Embryonic facial prominence (tissue), 1 donor: ENCODE data around the gene C4orf46.

Experiments
- DNase-seq: peaks from one replicate; pipeline ENCODE4 v3.0.0-alpha.2; 2016; ENCODE audit errors: extremely low spot score

Gene C4orf46

DNA sequence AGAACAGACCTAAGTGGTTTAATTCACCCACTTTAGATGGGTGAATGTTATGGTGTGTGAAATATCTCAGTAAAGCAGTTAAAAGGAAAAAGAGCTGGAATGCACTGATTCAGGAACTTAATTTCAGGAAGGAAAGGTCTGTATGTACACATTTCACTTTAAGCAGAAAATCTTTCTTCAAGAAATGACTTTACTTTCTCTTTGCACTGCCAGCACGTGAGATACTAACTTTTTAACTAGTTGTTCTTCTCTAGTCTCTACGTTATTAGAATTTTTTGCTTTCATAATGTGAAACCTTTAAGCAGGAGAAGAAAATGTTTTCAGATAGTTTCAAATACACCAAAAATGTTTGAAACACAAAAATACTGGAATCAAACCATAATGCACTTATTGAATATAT is 18.8 kb downstream of the C4orf46 start:
- no peak for DNase-seq

DNA sequence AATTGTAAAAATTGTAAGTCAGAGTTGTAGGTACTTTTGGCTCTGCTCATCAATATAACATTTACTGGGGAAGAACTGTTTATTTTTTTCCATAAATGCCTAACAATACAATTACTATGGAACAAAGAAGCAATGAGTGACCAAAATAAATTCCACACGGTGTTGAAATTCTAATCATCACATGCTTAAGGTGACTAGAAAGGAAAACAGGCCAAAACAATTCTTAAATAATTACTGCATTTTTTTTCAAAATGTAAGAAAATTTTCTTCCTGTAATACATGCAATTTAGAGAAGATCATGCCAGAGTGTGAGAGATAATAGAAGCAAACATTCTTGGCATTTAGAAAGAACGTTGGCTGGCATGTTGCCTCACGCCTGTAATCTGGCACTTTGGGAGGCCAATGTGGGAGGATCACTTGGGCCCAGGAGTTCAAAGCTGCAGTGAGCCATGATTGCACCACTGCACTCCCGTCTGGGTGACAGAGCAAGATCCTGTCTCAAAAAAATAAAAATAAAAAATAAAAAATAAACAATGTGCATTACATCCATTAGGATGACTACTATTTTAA is 22.5 kb downstream of the C4orf46 start:
- DNase-seq: no peak

DNA sequence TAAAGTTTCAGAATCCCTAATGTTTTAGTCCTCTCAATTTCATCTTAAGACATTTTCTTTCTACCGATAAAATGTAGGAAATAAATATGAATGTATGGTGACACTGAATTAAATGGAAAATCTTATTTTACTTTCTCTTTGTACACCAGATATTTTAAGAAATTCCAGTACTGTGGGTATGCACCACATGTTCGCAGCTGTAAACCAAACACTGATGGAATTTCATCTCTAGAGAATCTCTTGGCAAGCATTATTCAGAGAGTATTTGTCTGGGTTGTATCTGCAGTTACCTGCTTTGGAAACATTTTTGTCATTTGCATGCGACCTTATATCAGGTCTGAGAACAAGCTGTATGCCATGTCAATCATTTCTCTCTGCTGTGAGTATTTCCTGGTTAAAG is 26.9 kb downstream of the C4orf46 start:
- DNase-seq: no peak

DNA sequence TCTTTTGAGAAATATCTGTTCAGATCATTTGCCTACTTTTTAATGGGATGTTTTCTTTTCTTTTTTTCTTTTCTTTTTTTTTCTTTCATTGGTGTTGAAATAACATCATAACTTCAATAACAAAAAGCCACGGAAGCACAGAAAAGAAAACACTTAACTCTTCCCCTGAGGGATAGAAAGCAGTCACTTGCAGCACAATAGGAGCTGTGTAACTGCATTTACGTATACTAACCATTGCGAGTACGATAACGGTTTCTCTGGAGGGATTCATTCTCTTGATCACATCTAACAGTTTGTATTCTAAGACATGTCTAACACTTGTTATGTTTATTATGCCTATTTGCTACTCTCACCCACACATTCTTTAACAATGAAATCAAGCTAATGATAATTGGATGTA is 27.3 kb downstream of the C4orf46 start:
- no peak for DNase-seq

DNA sequence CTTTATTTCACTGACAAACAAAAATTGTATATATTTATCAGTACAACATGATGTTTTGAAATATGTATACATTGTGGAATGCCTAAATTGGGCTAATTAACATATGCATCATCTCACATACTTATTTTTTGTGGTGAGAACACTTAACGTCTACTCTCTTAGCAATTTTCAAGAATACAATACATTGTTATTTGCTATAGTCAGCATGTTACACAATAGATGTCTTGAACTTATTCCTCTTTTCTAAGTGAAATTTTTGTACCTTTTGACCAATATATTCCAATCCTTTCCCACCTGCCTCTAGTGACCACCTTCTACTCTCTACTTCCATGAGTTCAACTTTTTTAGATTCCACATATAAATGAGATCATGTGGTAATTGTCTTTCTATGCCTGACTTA is 35.1 kb downstream of the C4orf46 start:
- no peak for DNase-seq

DNA sequence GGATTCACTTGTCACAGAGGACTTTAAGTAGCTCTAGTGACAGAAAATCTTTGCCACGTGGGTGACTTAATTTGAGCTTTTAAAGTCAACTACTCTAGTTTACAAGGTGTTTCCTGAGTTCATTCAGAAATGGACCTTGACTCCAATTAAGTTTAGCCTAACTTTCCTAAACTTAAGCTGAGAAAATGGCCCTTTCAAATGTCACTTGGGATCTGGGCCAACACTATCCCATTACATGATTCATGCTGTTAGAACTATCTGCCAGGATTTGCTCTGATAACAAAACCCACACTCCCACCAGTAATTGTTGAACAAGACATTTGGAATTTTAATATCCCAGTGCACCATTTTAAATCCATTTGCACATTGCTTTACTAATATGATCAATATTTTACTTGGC is 40.8 kb downstream of the C4orf46 start:
- no peak for DNase-seq

DNA sequence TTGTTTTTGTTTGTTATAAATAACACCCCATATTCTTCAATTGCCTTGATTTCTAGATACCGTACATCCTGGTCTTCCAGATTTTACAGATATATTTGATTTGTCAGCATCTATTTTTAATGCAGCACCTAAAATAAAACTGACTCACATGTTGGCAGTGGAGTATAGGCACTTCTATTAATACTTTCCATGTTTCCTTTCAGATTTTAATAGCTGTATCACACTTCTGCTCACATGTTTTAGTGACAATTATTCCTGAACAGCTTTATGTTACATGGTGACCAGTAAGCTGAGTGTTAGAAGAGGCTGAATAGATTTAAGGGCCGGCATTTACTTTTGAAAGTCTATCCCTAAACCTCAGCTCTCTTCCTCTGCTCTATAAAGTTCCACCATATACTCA is 46.1 kb downstream of the C4orf46 start:
- DNase-seq: no peak

DNA sequence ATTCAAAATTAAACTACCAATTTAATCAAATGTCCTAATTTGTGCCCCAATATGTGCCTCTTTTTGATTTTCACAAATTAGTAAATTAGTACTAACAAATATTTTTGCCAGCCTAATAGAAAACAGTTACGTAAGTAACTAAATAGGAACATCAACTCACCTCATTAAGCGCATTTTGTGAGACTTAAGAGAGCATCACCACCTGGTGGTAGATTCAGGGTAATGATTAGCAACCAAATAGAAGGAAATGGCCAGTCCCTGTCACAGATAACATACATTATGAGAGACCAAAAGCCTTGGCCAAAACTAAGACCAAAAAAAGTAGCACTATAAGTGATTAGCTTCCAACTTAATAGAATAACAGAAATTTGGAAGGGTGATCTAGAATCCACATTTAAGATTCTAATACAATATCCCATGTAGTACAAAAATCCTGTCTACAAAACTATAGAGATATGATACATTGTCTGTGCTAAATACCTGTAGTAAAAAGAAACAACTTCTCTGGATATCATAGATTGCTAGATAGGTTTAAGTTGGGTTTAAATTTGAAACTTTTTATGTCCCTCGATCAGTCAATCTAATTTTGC is 46.7 kb downstream of the C4orf46 start:
- DNase-seq: no peak

DNA sequence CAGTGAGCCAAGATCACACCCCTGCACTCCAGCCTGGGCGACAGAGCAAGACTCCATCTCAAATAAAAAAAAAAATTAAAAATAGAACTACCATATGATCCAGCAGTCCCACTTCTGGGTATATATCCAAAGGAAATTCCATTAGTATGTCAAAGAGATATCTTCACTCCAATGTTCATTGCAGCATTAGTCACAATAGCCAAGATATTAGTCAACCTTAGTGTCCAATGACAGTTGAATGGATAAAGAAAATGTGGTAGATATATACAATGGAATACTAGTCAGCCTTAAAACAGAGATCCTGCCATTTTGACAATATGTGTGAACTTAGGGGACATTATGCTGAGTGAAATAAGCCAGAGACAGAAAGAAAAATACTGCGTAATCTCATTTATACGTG is 49.4 kb downstream of the C4orf46 start:
- DNase-seq: no peak

DNA sequence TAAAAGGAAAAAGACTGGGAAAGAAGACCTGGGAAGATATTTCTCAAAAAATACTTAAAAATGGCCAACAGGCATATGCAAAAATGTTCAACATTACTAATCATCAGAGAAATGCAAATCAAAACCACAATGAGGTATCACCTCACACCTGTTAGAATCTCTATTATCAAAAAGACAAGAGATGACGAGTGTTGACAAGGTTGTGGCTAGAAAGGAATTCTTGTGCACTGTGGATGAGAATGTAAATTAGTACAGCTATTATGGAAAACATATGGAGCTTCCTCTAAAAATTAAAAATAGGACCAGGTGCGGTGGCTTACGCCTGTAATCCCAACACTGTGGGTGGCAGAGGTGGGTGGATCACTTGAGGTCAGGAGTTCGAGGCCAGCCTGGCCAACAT is 50.0 kb downstream of the C4orf46 start:
- DNase-seq: no peak

DNA sequence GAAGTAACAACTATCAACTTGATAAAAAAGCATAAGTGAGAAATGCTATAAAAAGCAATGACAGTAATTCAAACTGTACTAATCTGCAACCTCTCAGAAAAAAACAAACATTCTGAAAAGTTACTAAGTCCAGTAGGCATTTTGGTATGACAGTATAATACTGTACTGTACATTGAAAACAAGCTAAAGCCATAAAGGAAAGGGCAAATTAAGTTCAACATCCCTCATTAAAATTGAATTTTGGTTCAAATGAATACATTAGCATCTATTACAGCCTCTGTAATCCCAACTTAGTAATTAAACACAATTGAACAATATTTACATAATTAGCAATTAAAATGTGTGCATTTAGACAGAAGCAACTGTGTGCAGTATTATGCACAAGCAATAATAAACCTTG is 53.7 kb downstream of the C4orf46 start:
- DNase-seq: no peak
